CD4-positive, alpha-beta memory T cell (primary cell): ENCODE measurements around the gene OSCP1. TPM values are rescaled to one million over a fixed set of nuclear protein-coding genes. Genes with fewer than 3 reads are reported as not detected.

Experiments used
- CTCF ChIA-PET: fragments of 350-600 bp; sonication (Branson Sonifier 250); formaldehyde crosslinking; loops from one replicate; lab custom pipeline; 2021; ENCODE audit warnings: inconsistent platforms; ENCODE audit not compliant: partially characterized antibody; lab: Charles Lee
- POLR2A ChIA-PET: fragments of 350-600 bp; sonication (Branson Sonifier 250); formaldehyde crosslinking; loops from one replicate; lab custom pipeline; 2021; ENCODE audit not compliant: partially characterized antibody; lab: Charles Lee
- DNase-seq, 5 donors: peaks; one replicate each; pipeline versions ENCODE4 v3.0.0 to v3.0.0-alpha.2; 2020 to 2022; ENCODE audit warnings: mixed read lengths in 1 of 5
- H3K27ac ChIP-seq: one replicate; pipeline ENCODE4 v1.7.0; 2013; ENCODE audit warnings: low read depth, low read length
- H3K27me3 ChIP-seq: 2 replicates; pipeline ENCODE4 v1.7.0; 2013; ENCODE audit warnings: mild to moderate bottlenecking, low read length, moderate library complexity; ENCODE audit not compliant: insufficient read depth
- H3K36me3 ChIP-seq: 2 replicates; pipeline ENCODE4 v1.7.0; 2013; ENCODE audit warnings: mild to moderate bottlenecking, low read length, moderate library complexity; ENCODE audit not compliant: insufficient read depth
- H3K4me1 ChIP-seq: 2 replicates; pipeline ENCODE4 v1.7.0; 2013; ENCODE audit warnings: mild to moderate bottlenecking, low read length, moderate library complexity; ENCODE audit not compliant: insufficient read depth
- H3K4me3 ChIP-seq, 2 donors: one replicate each; pipeline ENCODE4 v1.7.0; 2013; ENCODE audit warnings: low read length in 2 of 2, mild to moderate bottlenecking in 1 of 2
- H3K9me3 ChIP-seq, 2 donors: one replicate each; pipeline ENCODE4 v1.7.0; 2013; ENCODE audit warnings: low read length in 2 of 2, control low read depth in 1 of 2; ENCODE audit not compliant: control insufficient read depth in 1 of 2
- H3K27ac Mint-ChIP-seq, 7 donors: one replicate each; pipeline ENCODE4 v1.8.0; 2020 to 2021; ENCODE audit warnings: mixed read lengths in 7 of 7, mild to moderate bottlenecking in 6 of 7, inconsistent platforms in 3 of 7, moderate library complexity in 3 of 7
- H3K27me3 Mint-ChIP-seq, 2 donors: one replicate each; pipeline ENCODE4 v1.8.0; 2020 to 2021; ENCODE audit warnings: mixed read lengths in 2 of 2
- H3K36me3 Mint-ChIP-seq, 2 donors: one replicate each; pipeline ENCODE4 v1.8.0; 2020 to 2021; ENCODE audit warnings: mixed read lengths in 2 of 2, inconsistent platforms in 1 of 2, mild to moderate bottlenecking in 1 of 2
- H3K4me1 Mint-ChIP-seq, 4 donors: one replicate each; pipeline ENCODE4 v1.8.0; 2020 to 2021; ENCODE audit warnings: mixed read lengths in 4 of 4, mild to moderate bottlenecking in 1 of 4
- H3K4me3 Mint-ChIP-seq, 8 donors: one replicate each; pipeline ENCODE4 v1.8.0; 2020 to 2021; ENCODE audit warnings: mixed read lengths in 8 of 8, mild to moderate bottlenecking in 7 of 8, moderate library complexity in 6 of 8, inconsistent platforms in 3 of 8
- H3K9me3 Mint-ChIP-seq, 8 donors: one replicate each; pipeline ENCODE4 v1.8.0; 2020 to 2021; ENCODE audit warnings: mixed read lengths in 8 of 8, mild to moderate bottlenecking in 5 of 8, inconsistent platforms in 3 of 8, moderate library complexity in 1 of 8
- intact Hi-C: fragments of 100-400 bp; cut with micrococcal nuclease; formaldehyde crosslinking; loops from one replicate; pipeline ENCODE4 v1.15.1; 2023
- polyA plus RNA-seq, 2 donors: library from polyadenylated mRNA; unstranded; fragments of 300-500 nt; fragmentation: Illumina TruSeq; gene quantifications; one replicate each; pipeline ENCODE4 v1.2.3, GENCODE V29; 2021
- total RNA-seq, 2 experiments: library from RNA; stranded (reverse); gene quantifications; one replicate each; pipeline ENCODE4 v1.2.3, GENCODE V29; 2021

The OSCP1 gene
- total and polyA plus RNA-seq, 4 experiments from 2014 or later = 0.93 to 1.4 (median 1.1) TPM; not detected in 1

- Mint-ChIP-seq H3K4me3 (peak overlapping the region in 1 of 8 donors; percentile 64), H3K27me3 (no peaks in the 10 kb centered on the region), H3K27ac (peak overlapping the region; percentile 66 to 97 (median 77)), H3K4me1 (peaks cover 49 to 86% (median 68%) of the 10 kb centered on the region in 4 donors), H3K36me3 (peaks cover 5 to 30% of the 10 kb centered on the region in 2 donors), H3K9me3 (no peaks in the 10 kb centered on the region)
- Histone ChIP-seq H3K4me1 (peaks cover 83% of the 10 kb centered on the region), H3K36me3 (peaks cover 14% of the 10 kb centered on the region), H3K9me3 (no peaks in the 10 kb centered on the region), H3K4me3 (no peak overlapping the region), H3K27me3 (no peaks in the 10 kb centered on the region), H3K27ac (no peak overlapping the region)
- no peak for DNase-seq
- intact Hi-C loops = no loop called here
- ChIA-PET POLR2A (interaction anchor here (1.4 kb wide), 1 partner anchor 14 kb away, joined by 5 read pairs; no protein-coding TSS in a partner anchor), CTCF (interaction anchor here (2.0 kb wide), 1 partner anchor 38 kb away, joined by 5 read pairs; no protein-coding TSS in a partner anchor)
These were observed 69.5 kb downstream of the OSCP1 start for GRCh38 chr1:36380782-36381181.

- intact Hi-C loops = no loop called here
- H3K27me3 Mint-ChIP-seq = no peaks in the 10 kb centered on the region
- Histone ChIP-seq H3K36me3 (peaks cover 14% of the 10 kb centered on the region), H3K27me3 (no peaks in the 10 kb centered on the region), H3K27ac (no peak overlapping the region), H3K4me3 (no peak overlapping the region), H3K4me1 (peaks cover 89% of the 10 kb centered on the region), H3K9me3 (no peaks in the 10 kb centered on the region)
- peaks cover 5 to 30% of the 10 kb centered on the region in 2 donors for H3K36me3 Mint-ChIP-seq
- peak overlapping the region; percentile 31 to 94 (median 71) for H3K27ac Mint-ChIP-seq
- H3K4me3 Mint-ChIP-seq = peak overlapping the region in 3 of 8 donors; percentile 21 to 36 (median 23)
- ChIA-PET POLR2A (interaction anchor here (3.8 kb wide), 1 partner anchor 17 kb away, joined by 15 read pairs; the partner anchor contains the start of gene LSM10), CTCF (interaction anchor here (1.7 to 3.3 kb wide), 3 partner anchors 11 to 38 kb away, joined by 5 to 12 read pairs (median 9); no protein-coding TSS in a partner anchor)
- no peak for DNase-seq
- no peaks in the 10 kb centered on the region for H3K9me3 Mint-ChIP-seq
- H3K4me1 Mint-ChIP-seq = peaks cover 49 to 90% (median 71%) of the 10 kb centered on the region in 4 donors
These were observed 70.1 kb downstream of the OSCP1 start for GRCh38 chr1:36380143-36380619.

- Mint-ChIP-seq H3K27ac (peak overlapping the region; percentile 80 to 94 (median 86)), H3K4me3 (peak overlapping the region in 7 of 8 donors; percentile 6 to 65 (median 47)), H3K9me3 (no peaks in the 10 kb centered on the region), H3K4me1 (peaks cover 53 to 91% (median 71%) of the 10 kb centered on the region in 4 donors), H3K27me3 (no peaks in the 10 kb centered on the region), H3K36me3 (peaks cover 5 to 26% of the 10 kb centered on the region in 2 donors)
- intact Hi-C loops = no loop called here
- Histone ChIP-seq H3K27me3 (no peaks in the 10 kb centered on the region), H3K4me3 (no peak overlapping the region), H3K27ac (peak overlapping the region; percentile 41), H3K36me3 (peaks cover 14% of the 10 kb centered on the region), H3K9me3 (no peaks in the 10 kb centered on the region), H3K4me1 (peaks cover 92% of the 10 kb centered on the region)
- ChIA-PET POLR2A (interaction anchor here (2.4 to 3.8 kb wide), 3 partner anchors 9 to 19 kb away, joined by 8 to 28 read pairs (median 15); partner anchors contain the start of gene LSM10), CTCF (interaction anchor here (1.7 to 3.3 kb wide), 3 partner anchors 9 to 11 kb away, joined by 4 to 12 read pairs (median 9); no protein-coding TSS in a partner anchor)
- DNase-seq = no peak
These were observed 72.3 kb downstream of the OSCP1 start for GRCh38 chr1:36377791-36378492.

GRCh38 chr1:36372617-36373016, 77.6 kb downstream of the OSCP1 start:
- Mint-ChIP-seq H3K4me3 (no peak overlapping the region), H3K27ac (peak overlapping the region in 5 of 7 donors; percentile 43 to 91 (median 72)), H3K4me1 (peaks cover 46 to 77% (median 62%) of the 10 kb centered on the region in 4 donors), H3K36me3 (peaks cover 0 to 19% of the 10 kb centered on the region in 2 donors), H3K9me3 (no peaks in the 10 kb centered on the region), H3K27me3 (no peaks in the 10 kb centered on the region)
- intact Hi-C loops = no loop called here
- POLR2A ChIA-PET = no interaction called here
- H3K27ac ChIP-seq = peak overlapping the region; percentile 77
- H3K4me3 ChIP-seq = no peak overlapping the region
- no peaks in the 10 kb centered on the region for H3K36me3 ChIP-seq
- H3K4me1 ChIP-seq = peaks cover 78% of the 10 kb centered on the region
- CTCF ChIA-PET = interaction anchor here (1.2 to 1.8 kb wide), 3 partner anchors 14 to 223 kb away, joined by 3 to 4 read pairs (median 3); no protein-coding TSS in a partner anchor
- no peaks in the 10 kb centered on the region for H3K9me3 ChIP-seq
- no peak for DNase-seq
- no peaks in the 10 kb centered on the region for H3K27me3 ChIP-seq

- Mint-ChIP-seq H3K9me3 (no peaks in the 10 kb centered on the region), H3K4me3 (peak overlapping the region in 6 of 8 donors; percentile 11 to 72 (median 28))
- POLR2A ChIA-PET = interaction anchor here (0.6 to 6.4 kb wide), 10 partner anchors 8 to 220 kb away, joined by 3 to 133 read pairs (median 8); partner anchors contain the start of genes LSM10, STK40 and TRAPPC3
These were observed 81.0 kb downstream of the OSCP1 start for GRCh38 chr1:36369061-36369861.

More at GRCh38 chr1:36369061-36369861, 81.0 kb downstream of the OSCP1 start:
- intact Hi-C loops = loop anchor here (1.0 to 2.0 kb wide), 6 partner anchors 17 to 63 kb away; partner anchors contain the start of genes LSM10 and SH3D21
- CTCF ChIA-PET = interaction anchor here (0.6 to 5.2 kb wide), 20 partner anchors 9 to 72 kb away, joined by 3 to 122 read pairs (median 8); partner anchors contain the start of genes EVA1B, LSM10, SH3D21 and STK40
- H3K9me3 ChIP-seq = no peaks in the 10 kb centered on the region
- peak; percentile 76 to 80 (median 79) for DNase-seq
- peaks cover 0 to 8% of the 10 kb centered on the region in 2 donors for H3K36me3 Mint-ChIP-seq
- no peak overlapping the region for H3K4me3 ChIP-seq
- H3K27me3 Mint-ChIP-seq = no peaks in the 10 kb centered on the region
- H3K27ac Mint-ChIP-seq = peak overlapping the region; percentile 57 to 89 (median 82)
- H3K4me1 ChIP-seq = peaks cover 72% of the 10 kb centered on the region
- H3K4me1 Mint-ChIP-seq = peaks cover 46 to 75% (median 64%) of the 10 kb centered on the region in 4 donors
- no peaks in the 10 kb centered on the region for H3K27me3 ChIP-seq
- H3K27ac ChIP-seq = peak overlapping the region; percentile 24
- no peaks in the 10 kb centered on the region for H3K36me3 ChIP-seq
